HepG2 (cell line): ENCODE measurements around the gene PLA2G2A. TPM values are rescaled to one million over a fixed set of nuclear protein-coding genes. Genes with fewer than 3 reads are reported as not detected.
A peak's percentile ranks its signal among the peaks of the same experiment; 100 is the strongest.

ENCODE experiments used
- ETV5 ChIP-seq: IDR thresholded peaks from 2 replicates; pipeline ENCODE4 v1.6.1; 2018; ENCODE audit warnings: missing biosample characterization, missing genetic modification reagents, inconsistent platforms, borderline replicate concordance
- FOXC1 ChIP-seq: sonication (generic); formaldehyde crosslinking; IDR thresholded peaks from 2 replicates; pipeline ENCODE4 v1.8.0; 2022; ENCODE audit warnings: mild to moderate bottlenecking, missing genetic modification reagents, borderline replicate concordance
- HOXA3 ChIP-seq: sonication (generic); formaldehyde crosslinking; IDR thresholded peaks from 2 replicates; pipeline ENCODE4 v1.5.0; 2020; ENCODE audit warnings: missing genetic modification reagents
- HOXD1 ChIP-seq: sonication (generic); formaldehyde crosslinking; IDR thresholded peaks from 2 replicates; pipeline ENCODE4 v1.5.0; 2020; ENCODE audit warnings: missing genetic modification reagents
- MTA1 ChIP-seq: sonication (generic); formaldehyde crosslinking; IDR thresholded peaks from 2 replicates; pipeline ENCODE4 v1.4.0; 2020; ENCODE audit warnings: missing genetic modification reagents, mild to moderate bottlenecking, borderline replicate concordance
- NR2F6 ChIP-seq, 2 experiments: IDR thresholded peaks; 2 replicates each; pipeline ENCODE4 v1.6.1; 2016; ENCODE audit warnings: antibody characterized with exemption in 1 of 2, mild to moderate bottlenecking in 1 of 2
- POLR2A ChIP-seq, 2 experiments: IDR thresholded peaks; 2 replicates each; pipeline ENCODE4 v1.6.1; 2011; ENCODE audit warnings: low read depth in 2 of 2, low read length in 2 of 2, mild to moderate bottlenecking in 1 of 2, moderate library complexity in 1 of 2; ENCODE audit not compliant: insufficient read depth in 1 of 2
- PRPF4 ChIP-seq: fragments of 200-400 bp; formaldehyde crosslinking; IDR thresholded peaks from 2 replicates; pipeline ENCODE4 v1.6.1; 2016; ENCODE audit warnings: low read length, low read depth; ENCODE audit not compliant: poor library complexity, severe bottlenecking
- SALL1 ChIP-seq: sonication (generic); formaldehyde crosslinking; IDR thresholded peaks from 2 replicates; pipeline ENCODE4 v1.8.0; 2022; ENCODE audit warnings: mild to moderate bottlenecking, missing genetic modification reagents
- SOX13 ChIP-seq, 3 experiments: fragments of 450-650 bp in 1 of 3; sonication (generic) in 1 of 3; formaldehyde crosslinking in 1 of 3; IDR thresholded peaks in 2 of 3; conservative IDR thresholded peaks in 1 of 3; 2 replicates each; pipeline versions ENCODE4 v1.5.0 to v1.6.1; 2016 to 2020; ENCODE audit warnings: antibody characterized with exemption in 1 of 3, mild to moderate bottlenecking in 1 of 3, missing compliant biosample characterization in 1 of 3, missing genetic modification reagents in 1 of 3, moderate library complexity in 1 of 3
- SOX6 ChIP-seq, 2 experiments: fragments of 450-650 bp in 1 of 2; sonication (generic) in 1 of 2; formaldehyde crosslinking in 1 of 2; IDR thresholded peaks; 2 replicates each; pipeline versions ENCODE4 v1.4.0 to v1.6.1; 2017 to 2020; ENCODE audit warnings: antibody characterized with exemption in 1 of 2, mild to moderate bottlenecking in 1 of 2, missing genetic modification reagents in 1 of 2
- SRF ChIP-seq: IDR thresholded peaks from 2 replicates; pipeline ENCODE4 v1.6.1; 2011; ENCODE audit warnings: mild to moderate bottlenecking, low read depth, low read length, moderate library complexity
- SRSF4 ChIP-seq: fragments of 200-400 bp; formaldehyde crosslinking; IDR thresholded peaks from one replicate; pipeline ENCODE4 v1.6.1; 2018; ENCODE audit warnings: mild to moderate bottlenecking, low read depth, low read length, moderate library complexity; ENCODE audit not compliant: poor library complexity, severe bottlenecking
- SRSF9 ChIP-seq: fragments of 200-400 bp; formaldehyde crosslinking; IDR thresholded peaks from 2 replicates; pipeline ENCODE4 v1.6.1; 2018; ENCODE audit warnings: borderline replicate concordance, mild to moderate bottlenecking, low read depth, low read length; ENCODE audit not compliant: insufficient read depth, poor library complexity, severe bottlenecking
- ZNF329 ChIP-seq: sonication (generic); formaldehyde crosslinking; IDR thresholded peaks from 2 replicates; pipeline ENCODE4 v1.9.0; 2021; ENCODE audit warnings: low read depth, mild to moderate bottlenecking, missing genetic modification reagents
- ZNF547 ChIP-seq: sonication (generic); formaldehyde crosslinking; IDR thresholded peaks from 2 replicates; pipeline ENCODE4 v1.5.1; 2020; ENCODE audit warnings: mild to moderate bottlenecking, missing genetic modification reagents
- polyA plus RNA-seq, 8 experiments: library from polyadenylated mRNA; depleted of rRNA in 3 of 8; stranded (reverse) in 7 of 8; unstranded in 1 of 8; fragments of >200 nt; fragmentation: Illumina TruSeq in 4 of 8; extraction: Trizol in 4 of 8; gene quantifications; 2 replicates each; pipeline versions ENCODE4 v1.2.1 to v1.2.3, GENCODE V29; 2011 to 2016; ENCODE audit warnings: low read depth in 4 of 8, missing spikeins in 1 of 8, mixed read lengths in 1 of 8; ENCODE audit not compliant: insufficient read depth in 1 of 8
- total RNA-seq, 5 experiments: library from RNA; depleted of rRNA; stranded (reverse); fragments of >200 nt; fragmentation: Illumina TruSeq; extraction: Trizol; gene quantifications; 2 replicates each; pipeline ENCODE4 v1.2.3, GENCODE V29; 2016; ENCODE audit warnings: low read depth in 1 of 5
- TF ChIP-seq, protein P1 (sequence below): fragments of 450-650 bp; IDR thresholded peaks from 2 replicates; pipeline ENCODE4 v1.6.1; 2017
- TF ChIP-seq, protein P2 (sequence below): sonication (generic); formaldehyde crosslinking; IDR thresholded peaks from 2 replicates; pipeline ENCODE4 v1.4.0; 2020; ENCODE audit warnings: missing genetic modification reagents, borderline replicate concordance
- TF ChIP-seq, protein P3 (sequence below): sonication (generic); formaldehyde crosslinking; IDR thresholded peaks from 2 replicates; pipeline ENCODE4 v1.8.1; 2022; ENCODE audit warnings: mild to moderate bottlenecking, missing genetic modification reagents

PLA2G2A gene
- total and polyA plus RNA-seq, 2 of the 13 experiments (the other 11 are each of a cell fraction or from before 2014, with no cell fraction given): 0.35 to 30.3 TPM

DNA sequence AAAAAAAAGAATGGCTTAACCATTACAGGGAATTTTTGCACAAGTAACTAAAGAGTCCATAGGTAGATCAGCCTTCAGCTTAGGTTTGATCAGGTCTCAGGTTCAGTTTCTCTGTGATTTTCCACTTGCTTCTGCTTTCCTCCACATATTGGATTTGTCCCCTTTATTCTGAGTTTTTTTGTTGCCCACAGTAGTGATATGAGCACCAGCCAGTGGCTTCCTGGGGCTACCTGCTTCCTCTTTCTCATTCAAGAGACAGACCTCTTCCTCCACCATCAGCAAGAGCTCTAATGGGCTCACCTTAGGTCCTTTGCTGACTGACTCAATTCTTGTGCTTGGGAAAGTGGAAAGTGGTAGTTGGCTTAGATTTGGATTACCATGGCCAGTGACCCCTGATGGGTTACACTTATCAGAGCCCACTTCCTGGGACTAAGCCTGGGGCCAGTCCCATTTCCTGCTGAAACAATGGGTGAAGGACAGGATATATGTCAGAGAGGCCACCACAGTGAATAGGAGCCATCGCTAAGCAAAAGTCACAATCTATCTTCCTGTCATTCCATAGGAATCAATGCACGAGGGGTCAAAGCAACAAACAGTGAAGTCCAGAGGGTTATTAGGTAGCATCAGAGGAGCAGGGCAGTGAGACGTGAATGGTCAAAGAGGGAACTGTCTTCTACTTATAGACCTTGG is 43.2 kb downstream of the PLA2G2A start (continued):
- no peak for TF ChIP-seq POLR2A (IDR thresholded peaks at IDR 0.05; ENCODE audit: insufficient read depth in 1 of 2, low read depth in 2 of 2, low read length in 2 of 2)
- no peak for TF ChIP-seq MTA1 (CRISPR knock-in tag)
- peak; percentile 42; the same call in 1 of the 2 replicates for TF ChIP-seq HOXD1 (CRISPR knock-in tag)
- TF ChIP-seq HOXA3: no peak
- TF ChIP-seq, protein P1, sequence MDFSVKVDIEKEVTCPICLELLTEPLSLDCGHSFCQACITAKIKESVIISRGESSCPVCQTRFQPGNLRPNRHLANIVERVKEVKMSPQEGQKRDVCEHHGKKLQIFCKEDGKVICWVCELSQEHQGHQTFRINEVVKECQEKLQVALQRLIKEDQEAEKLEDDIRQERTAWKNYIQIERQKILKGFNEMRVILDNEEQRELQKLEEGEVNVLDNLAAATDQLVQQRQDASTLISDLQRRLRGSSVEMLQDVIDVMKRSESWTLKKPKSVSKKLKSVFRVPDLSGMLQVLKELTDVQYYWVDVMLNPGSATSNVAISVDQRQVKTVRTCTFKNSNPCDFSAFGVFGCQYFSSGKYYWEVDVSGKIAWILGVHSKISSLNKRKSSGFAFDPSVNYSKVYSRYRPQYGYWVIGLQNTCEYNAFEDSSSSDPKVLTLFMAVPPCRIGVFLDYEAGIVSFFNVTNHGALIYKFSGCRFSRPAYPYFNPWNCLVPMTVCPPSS: no peak
- no peak for TF ChIP-seq SRSF9
- TF ChIP-seq FOXC1: no peak
- peak; percentile 92 for TF ChIP-seq ZNF329 (CRISPR knock-in tag)
- TF ChIP-seq SOX6 (IDR thresholded peaks at IDR 0.05): no peak
- peak; percentile 28; the same call in 1 of the 2 replicates for TF ChIP-seq SOX6 (CRISPR knock-in tag; IDR thresholded peaks at IDR 0.05)
- TF ChIP-seq SRF: no peak
- peak; percentile 90; the same call in 1 of the 2 replicates for TF ChIP-seq ETV5 (CRISPR knock-in tag)
- no peak for TF ChIP-seq PRPF4
- TF ChIP-seq SRSF4: no peak
- no peak for TF ChIP-seq ZNF547
- no peak for TF ChIP-seq SOX13 (IDR thresholded peaks at IDR 0.05)
- peak in 1 of 2 experiments; percentile 62; a peak in 2 of 4 replicates for TF ChIP-seq SOX13 (CRISPR knock-in tag; conservative IDR thresholded peaks at IDR 0.05 in 1 of 2, IDR thresholded peaks at IDR 0.05 in 1 of 2)
- TF ChIP-seq, protein P2, sequence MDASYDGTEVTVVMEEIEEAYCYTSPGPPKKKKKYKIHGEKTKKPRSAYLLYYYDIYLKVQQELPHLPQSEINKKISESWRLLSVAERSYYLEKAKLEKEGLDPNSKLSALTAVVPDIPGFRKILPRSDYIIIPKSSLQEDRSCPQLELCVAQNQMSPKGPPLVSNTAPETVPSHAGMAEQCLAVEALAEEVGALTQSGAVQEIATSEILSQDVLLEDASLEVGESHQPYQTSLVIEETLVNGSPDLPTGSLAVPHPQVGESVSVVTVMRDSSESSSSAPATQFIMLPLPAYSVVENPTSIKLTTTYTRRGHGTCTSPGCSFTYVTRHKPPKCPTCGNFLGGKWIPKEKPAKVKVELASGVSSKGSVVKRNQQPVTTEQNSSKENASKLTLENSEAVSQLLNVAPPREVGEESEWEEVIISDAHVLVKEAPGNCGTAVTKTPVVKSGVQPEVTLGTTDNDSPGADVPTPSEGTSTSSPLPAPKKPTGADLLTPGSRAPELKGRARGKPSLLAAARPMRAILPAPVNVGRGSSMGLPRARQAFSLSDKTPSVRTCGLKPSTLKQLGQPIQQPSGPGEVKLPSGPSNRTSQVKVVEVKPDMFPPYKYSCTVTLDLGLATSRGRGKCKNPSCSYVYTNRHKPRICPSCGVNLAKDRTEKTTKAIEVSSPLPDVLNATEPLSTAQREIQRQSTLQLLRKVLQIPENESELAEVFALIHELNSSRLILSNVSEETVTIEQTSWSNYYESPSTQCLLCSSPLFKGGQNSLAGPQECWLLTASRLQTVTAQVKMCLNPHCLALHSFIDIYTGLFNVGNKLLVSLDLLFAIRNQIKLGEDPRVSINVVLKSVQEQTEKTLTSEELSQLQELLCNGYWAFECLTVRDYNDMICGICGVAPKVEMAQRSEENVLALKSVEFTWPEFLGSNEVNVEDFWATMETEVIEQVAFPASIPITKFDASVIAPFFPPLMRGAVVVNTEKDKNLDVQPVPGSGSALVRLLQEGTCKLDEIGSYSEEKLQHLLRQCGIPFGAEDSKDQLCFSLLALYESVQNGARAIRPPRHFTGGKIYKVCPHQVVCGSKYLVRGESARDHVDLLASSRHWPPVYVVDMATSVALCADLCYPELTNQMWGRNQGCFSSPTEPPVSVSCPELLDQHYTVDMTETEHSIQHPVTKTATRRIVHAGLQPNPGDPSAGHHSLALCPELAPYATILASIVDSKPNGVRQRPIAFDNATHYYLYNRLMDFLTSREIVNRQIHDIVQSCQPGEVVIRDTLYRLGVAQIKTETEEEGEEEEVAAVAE (CRISPR knock-in tag): no peak
- peak; percentile 19; the same call in 1 of the 2 replicates for TF ChIP-seq NR2F6 (IDR thresholded peaks at IDR 0.05)
- peak; percentile 39 for TF ChIP-seq NR2F6 (CRISPR knock-in tag; IDR thresholded peaks at IDR 0.05)
- TF ChIP-seq, protein P3, sequence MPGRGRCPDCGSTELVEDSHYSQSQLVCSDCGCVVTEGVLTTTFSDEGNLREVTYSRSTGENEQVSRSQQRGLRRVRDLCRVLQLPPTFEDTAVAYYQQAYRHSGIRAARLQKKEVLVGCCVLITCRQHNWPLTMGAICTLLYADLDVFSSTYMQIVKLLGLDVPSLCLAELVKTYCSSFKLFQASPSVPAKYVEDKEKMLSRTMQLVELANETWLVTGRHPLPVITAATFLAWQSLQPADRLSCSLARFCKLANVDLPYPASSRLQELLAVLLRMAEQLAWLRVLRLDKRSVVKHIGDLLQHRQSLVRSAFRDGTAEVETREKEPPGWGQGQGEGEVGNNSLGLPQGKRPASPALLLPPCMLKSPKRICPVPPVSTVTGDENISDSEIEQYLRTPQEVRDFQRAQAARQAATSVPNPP (CRISPR knock-in tag): no peak
- TF ChIP-seq SALL1 (CRISPR knock-in tag): 0 out of 2 replicates have a peak, but pooled peaks have one; percentile 22
